HG03139 (cell line): Measurements from ENCODE around the gene ALKBH3.

Experiments used
- ATAC-seq: cut with Tn5 transposase; IDR thresholded peaks from one replicate; pipeline ENCODE4 v1.9.1; 2021; ENCODE audit not compliant: unreplicated experiment

The ALKBH3 gene

GRCh38 chr11:43957571-43957970 lies 76.9 kb downstream of the ALKBH3 start:
- no peak for ATAC-seq

GRCh38 chr11:43959321-43959995 lies 78.8 kb downstream of the ALKBH3 start:
- no peak for ATAC-seq

- no peak for ATAC-seq
Observed at GRCh38 chr11:43962383-43963278, 82.0 kb downstream of the ALKBH3 start.

DNA sequence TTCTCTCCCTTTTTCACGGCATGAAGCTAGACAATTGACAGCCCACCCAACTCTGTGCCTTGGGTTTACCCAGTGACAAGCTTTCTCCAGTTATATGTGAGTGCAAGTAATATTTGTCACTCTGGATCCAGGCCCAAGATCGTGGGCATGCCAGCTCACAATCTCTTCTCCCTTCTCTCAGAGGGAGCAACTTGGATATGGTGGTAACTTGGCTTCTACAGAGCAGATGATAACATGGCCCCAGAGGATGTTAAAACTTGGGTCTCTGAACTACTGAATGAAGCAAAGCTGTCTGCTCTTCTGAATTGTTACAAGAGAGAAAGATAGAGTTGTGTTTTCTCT lies 82.6 kb downstream of the ALKBH3 start:
- ATAC-seq, result no peak

DNA sequence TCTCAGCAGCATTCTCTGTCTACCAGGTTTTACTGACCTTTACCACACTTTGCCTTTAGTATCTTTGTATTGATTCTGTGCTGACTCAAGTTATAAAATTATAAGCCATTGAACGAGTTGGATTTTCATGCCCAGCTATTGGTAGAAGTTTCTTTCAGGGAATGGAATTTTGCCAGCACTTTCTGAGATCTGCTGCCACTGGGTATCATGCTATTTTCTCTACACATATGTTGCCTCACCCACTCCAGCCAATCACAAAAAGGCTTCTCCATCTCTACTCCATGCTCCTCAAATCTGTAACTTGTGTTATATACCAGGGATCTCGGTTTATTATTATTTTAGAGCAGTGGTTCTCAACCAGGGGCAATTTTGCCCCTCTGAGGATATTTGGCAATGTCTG lies 87.0 kb downstream of the ALKBH3 start:
- ATAC-seq, result no peak

- no peak for ATAC-seq
Observed at GRCh38 chr11:43968719-43969118, 88.1 kb downstream of the ALKBH3 start.

DNA sequence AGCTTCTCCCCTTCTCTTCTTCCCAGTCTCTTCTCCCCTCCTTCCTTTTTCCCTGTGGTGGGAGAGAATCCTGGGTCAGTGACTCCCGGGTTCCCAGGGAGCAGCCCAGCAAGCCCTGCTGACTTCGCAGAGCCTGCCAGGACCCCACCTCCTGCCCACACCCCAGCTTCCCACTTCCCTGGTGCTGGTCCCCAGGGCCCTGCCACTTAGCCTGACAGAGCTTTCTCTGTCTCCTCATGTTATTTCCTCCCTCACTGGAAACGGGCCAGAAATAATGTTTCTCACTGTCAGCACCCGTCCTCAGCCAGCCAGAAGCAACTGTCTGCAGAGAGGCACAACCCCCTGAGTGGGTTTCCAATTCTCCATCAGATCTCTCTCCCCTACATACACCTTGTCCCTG lies 88.9 kb downstream of the ALKBH3 start:
- ATAC-seq, result no peak
